ENCODE results near the gene DOK1.
A peak's percentile ranks its signal among the peaks of the same experiment; 100 is the strongest.

The DOK1 gene

DNA sequence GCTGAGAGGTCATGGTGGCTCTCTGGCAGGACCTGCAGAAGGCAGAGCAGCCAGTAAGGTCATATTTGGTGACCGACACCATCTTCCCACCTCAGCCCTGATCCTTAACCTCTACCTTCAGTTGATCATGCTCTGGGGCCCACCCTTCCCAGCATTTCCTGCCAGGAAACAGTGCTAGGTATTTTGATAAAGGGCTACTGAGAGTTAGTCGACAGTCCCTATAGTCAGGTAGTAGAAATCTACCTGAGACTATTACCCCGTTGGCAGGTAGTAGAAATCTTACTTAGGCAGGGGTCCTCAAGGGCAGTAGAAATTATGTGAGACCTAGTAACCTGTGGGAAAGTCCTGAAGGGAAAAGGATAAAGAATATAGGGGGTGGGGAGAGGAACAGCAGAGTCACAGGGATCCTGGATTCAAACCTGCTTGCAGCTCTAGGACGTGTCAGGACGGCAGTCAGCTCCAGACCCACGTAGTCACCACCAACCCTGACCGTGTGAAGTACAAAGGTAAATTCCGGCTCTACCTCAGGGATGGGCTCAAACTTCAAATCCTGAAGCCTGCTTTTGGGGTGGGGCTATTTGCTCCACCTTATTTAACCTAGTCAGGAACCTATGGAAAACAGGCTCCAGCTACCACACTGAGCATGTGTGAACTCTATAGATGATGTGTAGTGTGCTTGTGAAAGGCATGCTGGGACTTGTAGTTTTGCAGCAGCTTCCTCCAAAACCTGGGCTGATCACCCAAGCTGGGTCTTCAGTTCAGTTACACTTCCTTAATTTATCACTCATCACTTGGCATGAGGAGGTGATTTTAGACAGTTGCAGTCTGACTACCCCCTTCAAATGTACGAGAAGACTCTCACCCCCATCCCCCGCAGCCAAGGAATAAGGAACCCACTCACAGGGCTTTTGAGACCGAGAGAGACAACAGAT lies 28.5 kb upstream of the DOK1 start, which contains the start of gene DQX1:
Gene DQX1 (minus strand): TSS at position 515 of the 932 bp plus-strand sequence. CDS start 502 bp downstream, at position 13.
- DNase-seq (ENCODE audit: low spot score): no peak

DNA sequence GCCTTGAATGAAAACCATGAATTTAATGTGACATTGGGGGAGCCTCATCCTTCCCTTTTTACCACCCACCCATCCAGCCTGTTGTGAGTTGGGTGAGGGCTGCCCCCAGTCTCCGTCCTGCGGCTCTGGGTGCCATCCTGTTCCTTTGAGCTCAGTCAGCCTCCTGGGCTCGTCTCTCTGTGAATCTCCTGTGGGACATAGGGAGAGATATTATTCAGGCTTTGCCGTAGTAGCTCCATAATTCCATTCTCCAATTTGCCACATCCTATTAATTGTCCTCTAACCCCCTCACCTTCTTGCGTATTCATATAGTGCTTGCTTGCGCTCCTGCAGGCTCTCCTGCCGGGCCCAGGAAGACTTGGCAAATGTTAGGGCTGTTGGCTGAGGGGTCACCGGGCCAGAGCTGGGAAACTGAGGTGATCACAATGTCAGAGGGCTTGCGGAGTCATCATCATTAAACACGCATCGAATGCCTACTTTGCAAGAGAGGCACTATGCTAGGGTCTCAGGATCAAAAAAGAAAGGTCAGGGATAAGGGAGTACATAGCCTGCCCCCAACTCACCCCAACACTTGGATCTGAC lies 27.8 kb upstream of the DOK1 start:
- no peak for DNase-seq (ENCODE audit: low spot score)

DNA sequence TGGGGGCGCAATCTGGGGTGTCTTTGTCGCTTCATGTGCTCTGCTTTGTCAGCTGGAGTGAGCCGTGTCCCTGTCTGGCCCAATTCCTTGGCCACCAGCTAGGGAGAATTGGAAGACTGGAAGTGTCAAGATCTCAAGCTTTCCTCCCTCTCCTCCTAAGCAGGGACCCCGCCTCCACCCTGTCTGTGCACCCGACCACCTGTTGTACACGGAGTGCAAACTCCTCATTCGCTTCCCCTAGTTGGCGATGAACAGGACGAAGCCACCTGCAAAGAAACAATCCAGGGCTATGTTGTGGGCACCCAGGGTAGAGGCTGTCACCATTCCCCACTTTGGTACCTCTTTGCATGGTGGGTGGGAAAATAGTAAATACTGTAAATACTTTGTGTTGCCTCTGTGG lies 26.8 kb upstream of the DOK1 start:
- DNase-seq (ENCODE audit: low spot score): no peak

- DNase-seq (ENCODE audit: low spot score): no peak
Observed at GRCh38 chr2:74528600-74529356, 25.7 kb upstream of the DOK1 start.

DNA sequence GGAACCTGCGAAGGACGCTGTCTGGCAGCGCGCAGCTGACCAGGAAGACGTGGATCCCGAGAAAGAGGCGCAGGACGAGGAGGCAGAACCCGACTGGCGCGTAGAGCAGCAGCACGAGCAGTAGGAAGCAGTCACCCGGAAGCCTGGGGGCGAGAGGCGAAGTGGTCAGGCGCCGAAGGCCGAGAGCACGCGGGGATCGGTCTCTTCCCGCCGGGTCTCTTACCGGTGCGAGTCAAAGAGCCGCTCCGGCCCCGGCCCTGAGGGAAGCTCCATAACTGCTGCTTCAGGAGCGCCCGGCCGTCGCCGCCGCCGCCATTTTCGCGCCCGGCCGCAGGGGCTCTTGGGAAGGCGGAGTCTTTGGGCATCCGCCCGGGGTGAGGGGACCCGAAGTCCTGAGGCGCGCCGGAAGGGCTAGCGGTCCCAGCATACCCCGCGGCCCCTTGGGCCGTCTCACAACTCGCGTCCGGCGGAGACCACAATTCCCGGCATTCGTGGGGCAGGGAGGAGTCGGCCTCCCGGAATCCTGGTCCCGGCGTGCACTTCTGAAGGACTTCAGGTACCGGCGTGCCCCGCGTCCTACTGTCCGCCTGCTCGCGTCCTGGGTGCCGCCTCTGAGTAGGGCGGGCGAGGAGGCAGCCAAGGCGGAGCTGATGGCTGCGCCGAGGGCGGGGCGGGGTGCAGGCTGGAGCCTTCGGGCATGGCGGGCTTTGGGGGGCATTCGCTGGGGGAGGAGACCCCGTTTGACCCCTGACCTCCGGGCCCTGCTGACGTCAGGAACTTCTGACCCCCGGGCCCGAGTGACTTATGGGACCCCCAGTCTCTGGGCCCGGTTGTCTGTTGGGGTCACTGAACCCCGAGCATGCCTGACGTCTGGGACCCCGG lies 24.9 kb upstream of the DOK1 start, which contains the start of the genes AUP1 and HTRA2:
Gene AUP1 (minus strand): TSS at position 350 of the 882 bp plus-strand sequence. CDS start 77 bp downstream, at position 273.
Gene HTRA2 (plus strand): TSS at position 577 of the 882 bp plus-strand sequence. CDS start 74 bp downstream, at position 651.
- DNase-seq (ENCODE audit: low spot score): peak; percentile 94

DNA sequence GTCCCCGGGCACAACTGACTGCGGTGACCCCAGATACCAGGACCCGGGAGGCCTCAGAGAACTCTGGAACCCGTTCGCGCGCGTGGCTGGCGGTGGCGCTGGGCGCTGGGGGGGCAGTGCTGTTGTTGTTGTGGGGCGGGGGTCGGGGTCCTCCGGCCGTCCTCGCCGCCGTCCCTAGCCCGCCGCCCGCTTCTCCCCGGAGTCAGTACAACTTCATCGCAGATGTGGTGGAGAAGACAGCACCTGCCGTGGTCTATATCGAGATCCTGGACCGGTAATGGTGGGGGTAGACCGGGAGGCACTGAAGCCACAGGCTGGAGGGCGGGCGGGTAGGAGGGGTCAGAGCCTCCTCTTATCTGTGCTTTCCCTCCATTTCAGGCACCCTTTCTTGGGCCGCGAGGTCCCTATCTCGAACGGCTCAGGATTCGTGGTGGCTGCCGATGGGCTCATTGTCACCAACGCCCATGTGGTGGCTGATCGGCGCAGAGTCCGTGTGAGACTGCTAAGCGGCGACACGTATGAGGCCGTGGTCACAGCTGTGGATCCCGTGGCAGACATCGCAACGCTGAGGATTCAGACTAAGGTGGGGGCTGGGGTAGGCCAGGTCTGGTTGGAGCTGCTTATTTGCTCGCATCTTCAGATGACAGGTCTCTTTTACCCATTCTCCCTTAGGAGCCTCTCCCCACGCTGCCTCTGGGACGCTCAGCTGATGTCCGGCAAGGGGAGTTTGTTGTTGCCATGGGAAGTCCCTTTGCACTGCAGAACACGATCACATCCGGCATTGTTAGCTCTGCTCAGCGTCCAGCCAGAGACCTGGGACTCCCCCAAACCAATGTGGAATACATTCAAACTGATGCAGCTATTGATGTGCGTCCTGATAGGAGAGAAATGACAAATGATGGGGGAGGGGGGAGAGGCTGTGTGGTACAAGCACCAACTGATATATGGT lies 24.0 kb upstream of the DOK1 start:
- DNase-seq (ENCODE audit: low spot score): peak; percentile 55

DNA sequence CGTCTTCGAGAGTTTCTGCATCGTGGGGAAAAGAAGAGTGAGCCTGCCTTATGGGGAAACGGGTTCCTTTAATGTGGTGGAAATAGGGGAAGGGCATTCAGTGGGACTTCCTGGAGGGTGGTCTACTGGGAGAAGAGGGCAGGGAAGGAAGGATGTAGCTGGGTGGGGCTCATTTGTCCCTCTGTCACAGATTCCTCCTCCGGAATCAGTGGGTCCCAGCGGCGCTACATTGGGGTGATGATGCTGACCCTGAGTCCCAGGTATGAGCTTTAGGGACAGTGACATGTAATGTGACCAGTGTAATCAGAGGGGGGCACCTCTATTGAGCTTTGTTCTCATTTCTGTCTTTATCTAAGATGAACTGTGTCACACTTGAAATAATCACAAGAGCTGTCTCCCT lies 22.9 kb upstream of the DOK1 start:
- no peak for DNase-seq (ENCODE audit: low spot score)

DNA sequence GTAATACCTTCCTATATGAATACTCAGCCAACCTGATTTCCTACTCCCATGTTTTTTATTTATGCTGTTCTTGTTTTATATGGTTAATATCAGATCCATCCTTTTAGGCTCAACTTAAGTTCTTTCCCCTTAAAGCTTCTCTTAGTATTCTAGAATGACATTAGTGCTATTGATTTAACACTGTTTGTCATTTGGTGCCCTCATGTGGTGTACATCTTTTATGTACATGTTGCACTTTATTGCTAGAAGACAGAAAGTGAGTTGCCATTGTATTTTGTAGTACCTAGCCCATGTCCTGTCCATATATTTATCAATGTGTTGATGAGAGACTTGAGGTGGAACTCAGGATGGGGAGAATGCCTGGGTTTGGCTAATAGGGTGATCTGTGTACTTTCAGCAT lies 22.3 kb upstream of the DOK1 start:
- DNase-seq (ENCODE audit: low spot score): no peak

DNA sequence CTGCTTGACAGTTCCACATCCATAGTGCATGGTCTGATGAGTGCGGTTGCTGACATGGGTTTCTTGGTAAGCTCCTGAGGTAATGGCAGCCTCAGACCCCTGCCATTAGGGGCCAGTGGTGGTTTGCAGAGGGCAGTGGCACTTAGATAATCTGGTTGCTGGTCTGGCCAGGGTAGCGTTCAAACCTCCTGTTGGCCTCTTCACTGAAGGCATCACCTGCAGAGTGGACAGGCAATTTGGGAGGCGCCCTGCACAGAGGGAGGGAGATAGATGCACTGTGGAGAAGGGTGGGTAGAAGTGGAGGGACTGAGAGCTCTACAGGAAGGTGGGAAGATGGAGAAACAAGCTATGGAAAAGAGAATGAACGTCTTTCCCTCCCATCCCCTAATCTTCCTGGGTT lies 21.1 kb upstream of the DOK1 start:
- DNase-seq (ENCODE audit: low spot score): no peak

DNA sequence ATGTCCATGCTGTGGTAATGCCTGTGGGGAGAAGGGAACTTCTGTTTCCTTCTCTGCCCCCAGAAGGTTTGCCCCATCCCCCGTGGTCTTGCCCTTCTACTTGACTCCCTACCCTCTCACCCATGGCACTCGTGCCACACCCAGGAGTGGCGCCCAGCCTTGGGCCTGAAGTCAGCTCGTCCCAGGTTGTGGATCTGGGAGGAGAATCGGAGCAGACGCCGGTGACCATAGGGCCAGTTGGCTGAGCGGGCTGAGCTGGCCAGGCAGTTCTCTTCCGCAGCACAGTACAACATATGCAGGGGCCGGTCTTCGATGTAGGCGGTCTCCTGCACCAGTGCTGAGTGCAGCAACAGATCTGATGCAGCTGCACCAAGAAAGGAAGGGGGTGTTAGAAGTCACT lies 20.1 kb upstream of the DOK1 start:
- no peak for DNase-seq (ENCODE audit: low spot score)

DNA sequence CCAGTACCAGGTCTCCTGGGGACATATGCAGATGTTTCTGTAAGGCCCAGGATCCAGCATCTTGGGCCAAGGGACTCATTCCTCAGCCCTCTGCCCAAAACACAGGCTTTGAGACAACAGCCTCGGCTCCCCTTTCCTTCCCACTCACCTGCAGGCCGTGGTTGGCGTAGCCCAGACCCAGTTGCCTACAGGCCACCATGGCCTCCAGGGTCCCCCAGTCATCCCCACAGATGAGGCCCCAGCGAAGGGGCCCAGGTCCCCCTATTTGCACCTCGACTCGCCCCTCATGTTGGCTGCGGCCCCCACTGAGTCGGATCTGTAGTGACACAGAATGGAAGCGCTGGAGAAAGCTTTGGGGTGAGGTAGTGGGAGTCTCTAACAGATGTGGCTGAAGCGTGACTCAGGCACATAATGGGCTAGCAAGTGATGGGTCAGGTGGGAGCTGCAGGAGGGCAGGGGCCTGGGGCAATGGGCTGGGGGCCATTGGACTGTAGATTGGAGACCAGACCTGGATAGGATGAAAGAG lies 19.0 kb upstream of the DOK1 start:
- DNase-seq (ENCODE audit: low spot score): no peak

DNA sequence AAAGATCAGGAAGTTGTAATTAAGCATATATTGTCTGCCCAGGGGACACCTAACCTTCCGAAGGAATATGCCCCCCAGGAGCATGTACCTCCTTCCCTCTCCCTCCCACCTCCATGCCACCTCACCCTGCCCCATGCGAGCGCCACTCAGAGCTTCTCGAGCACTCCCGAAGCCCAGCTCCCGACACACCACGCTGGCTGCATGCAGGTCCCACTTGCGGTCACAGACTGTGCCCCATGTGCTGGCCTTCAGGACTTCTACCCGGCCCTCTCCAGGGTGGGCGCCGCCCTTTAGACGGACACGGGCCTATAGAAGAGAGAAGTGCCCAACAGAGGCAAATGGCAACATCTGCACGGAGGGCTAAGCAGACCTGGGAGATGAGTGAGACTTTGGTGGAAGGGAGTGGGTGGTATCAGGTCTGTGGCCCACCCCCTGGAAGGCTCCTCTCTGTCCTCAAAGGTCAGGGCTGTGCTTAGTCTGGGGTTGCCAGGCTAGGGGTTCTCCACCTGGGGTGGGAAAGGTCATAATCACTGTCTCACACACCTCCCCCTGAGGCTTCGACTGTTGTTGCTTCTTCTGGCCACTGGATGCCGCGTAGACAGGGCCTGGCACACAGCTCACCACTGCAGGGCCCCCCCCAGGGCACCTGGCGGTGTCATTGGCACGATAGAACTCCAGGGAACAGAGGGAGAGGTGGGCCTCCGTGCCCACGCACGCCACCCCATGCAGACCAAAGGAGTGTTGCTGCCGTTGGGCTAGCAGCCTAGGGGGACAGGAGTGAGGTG lies 18.2 kb upstream of the DOK1 start:
- DNase-seq (ENCODE audit: low spot score): no peak

GRCh38 chr2:74537140-74537539 lies 17.4 kb upstream of the DOK1 start:
- no peak for DNase-seq (ENCODE audit: low spot score)

DNA sequence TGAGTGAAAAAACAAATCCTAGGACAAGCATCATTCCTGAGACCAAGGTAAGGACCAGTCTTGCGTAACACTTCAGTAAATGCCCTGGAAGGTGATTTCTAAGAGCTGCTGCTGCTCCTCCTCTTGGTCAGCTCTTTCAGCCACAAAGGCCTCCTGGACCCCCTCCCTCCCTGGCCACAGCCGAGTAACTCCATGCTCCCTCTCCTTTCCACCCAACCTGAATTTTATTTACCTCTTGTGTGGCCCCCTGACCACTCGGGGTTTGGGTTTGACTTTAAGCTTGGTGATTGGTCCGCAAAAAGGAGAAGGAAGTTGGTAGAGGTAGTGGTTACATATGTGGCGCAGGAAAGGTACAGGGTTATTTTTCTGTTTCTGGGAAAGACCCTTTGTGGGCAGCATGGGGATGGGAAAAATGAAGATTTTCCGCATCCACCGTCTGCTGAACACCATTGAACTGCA lies 15.6 kb upstream of the DOK1 start:
- DNase-seq (ENCODE audit: low spot score): no peak

DNA sequence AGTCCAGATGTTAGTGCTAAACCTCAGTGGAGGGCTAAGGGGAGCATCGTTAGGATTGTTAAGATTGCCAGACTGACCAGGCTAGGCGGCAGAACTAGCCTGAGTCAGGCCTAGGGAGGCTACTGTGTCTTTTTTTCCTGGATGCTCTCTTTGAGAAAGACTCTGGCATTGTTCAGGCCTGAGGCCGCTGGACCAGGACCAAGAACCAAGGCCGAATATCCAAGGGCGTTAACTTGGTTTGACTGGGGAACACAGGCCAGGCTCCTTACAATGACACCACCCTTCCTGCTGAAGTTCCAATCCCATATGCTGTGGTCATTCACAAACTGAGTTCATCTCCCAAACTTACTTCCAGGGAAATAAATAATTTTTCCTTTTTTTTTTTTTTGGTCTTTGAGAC lies 14.2 kb upstream of the DOK1 start:
- no peak for DNase-seq (ENCODE audit: low spot score)

DNA sequence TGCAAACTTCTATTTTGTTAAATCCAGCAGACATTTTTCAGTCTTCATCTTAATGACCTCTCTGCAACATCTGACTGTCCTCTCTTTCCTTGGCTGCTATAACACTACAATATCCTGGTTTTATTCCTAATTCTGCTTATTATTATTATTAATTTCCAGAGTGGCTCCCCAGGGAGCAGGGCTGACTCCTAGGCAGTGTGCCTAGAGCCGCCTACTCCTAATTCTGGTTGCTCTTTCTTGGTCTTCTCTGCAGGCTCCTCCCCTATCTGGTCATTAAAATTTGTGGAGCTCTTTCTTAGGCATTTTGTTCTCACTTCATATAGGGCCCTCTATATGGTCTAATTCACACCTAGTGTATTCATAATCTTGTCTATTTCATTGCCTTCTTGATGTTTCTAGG lies 11.5 kb upstream of the DOK1 start:
- DNase-seq (ENCODE audit: low spot score): no peak

GRCh38 chr2:74544634-74545033 lies 9.9 kb upstream of the DOK1 start:
- DNase-seq (ENCODE audit: low spot score): no peak

DNA sequence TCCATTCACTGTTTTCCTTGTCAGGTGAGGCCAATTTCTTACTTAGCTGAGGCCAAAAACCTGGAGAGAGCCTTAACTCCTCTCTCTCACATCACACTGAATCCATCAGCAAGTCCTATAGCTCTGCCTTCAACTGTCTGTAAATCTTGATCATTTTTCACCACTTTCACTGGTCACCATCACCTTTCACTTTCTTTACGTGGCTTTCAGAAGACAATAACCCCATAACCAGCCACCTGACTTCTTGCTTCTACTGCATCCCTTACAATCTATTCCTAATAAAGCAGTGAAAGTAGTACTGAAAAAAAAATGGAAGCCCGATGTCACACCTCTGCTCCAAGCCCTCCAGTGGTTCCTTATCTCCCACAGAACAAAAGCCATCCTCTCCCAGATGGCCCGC lies 8.5 kb upstream of the DOK1 start:
- DNase-seq (ENCODE audit: low spot score): no peak

DNA sequence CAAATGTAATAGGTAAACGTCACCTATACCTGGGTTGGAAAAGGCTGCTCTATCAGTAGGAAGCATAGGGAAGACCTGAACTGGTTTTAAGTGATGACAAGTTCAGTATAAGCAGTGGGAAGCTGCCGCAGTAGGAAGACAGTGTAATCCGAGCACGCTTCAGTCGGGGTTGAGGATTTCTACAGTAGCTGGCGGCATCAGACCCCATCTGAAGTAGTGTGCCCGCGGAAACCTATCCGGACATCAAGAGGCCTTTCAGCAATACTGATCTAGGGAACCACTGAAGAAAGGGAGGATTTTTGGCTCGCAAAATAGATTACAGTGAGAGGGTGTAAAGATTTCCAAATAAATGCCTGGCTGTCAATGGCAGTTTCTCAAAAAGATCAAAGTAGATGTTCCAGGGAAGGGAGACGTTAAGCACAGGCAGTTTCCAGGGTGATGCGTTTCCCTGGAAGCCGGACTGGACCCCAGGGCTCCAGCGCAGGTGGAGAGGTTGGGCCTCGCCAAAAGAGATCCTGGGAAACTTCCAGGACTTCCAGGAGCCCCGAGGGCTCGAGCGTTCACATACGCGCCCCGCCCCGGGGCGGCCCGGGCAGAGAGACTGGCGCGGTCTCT lies 6.1 kb upstream of the DOK1 start:
- peak; percentile 47 for DNase-seq (ENCODE audit: low spot score)
